Erythroblast (primary cell): ENCODE measurements around the gene PIH1D1.

Source experiments
- GATA1 ChIP-seq: IDR thresholded peaks from 2 replicates; pipeline ENCODE4 v1.6.1; 2011; ENCODE audit warnings: low read depth, mild to moderate bottlenecking, control low read depth, low read length, moderate library complexity
- POLR2A ChIP-seq: IDR thresholded peaks from 2 replicates; pipeline ENCODE4 v1.6.1; 2011; ENCODE audit warnings: mild to moderate bottlenecking, low read length

DNA sequence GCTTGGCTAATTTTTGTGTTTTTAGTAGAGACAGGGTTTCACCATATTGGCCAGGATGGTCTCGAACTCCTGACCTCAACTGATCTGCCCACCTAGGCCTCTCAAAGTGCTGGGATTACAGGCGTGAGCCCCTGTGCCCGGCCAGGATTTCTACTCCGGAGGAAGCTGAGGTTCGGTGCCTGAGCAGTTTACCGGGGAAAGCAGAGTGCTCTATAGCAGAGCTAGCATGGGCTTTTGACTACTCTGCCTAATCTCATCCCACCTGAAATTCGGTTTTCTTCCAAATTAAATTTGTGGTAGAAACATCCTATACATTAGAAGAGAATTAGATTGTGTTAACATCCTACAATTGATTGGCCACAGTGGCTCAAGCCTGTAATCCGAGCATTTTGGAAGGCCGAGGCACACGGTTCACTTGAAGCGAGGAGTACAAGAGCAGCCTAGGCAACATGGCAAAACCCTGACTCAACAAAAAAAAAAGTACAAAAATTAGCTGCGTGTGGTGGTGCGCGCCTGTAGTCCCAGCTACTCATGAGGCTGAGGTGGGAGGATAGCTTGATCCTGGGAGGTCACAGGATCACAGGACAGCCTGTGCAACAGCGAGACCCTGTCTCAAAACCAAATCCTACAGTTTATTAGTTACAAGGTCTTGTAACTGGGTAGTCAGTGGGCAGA lies 37.4 kb upstream of the PIH1D1 start:
- TF ChIP-seq POLR2A (no peak), GATA1 (no peak)
